HepG2 (cell line): ENCODE results near the gene NID1. TPM values are rescaled to one million over a fixed set of nuclear protein-coding genes. Genes with fewer than 3 reads are reported as not detected.

ENCODE experiments used
- HNF4A ChIP-seq: sonication (generic); formaldehyde crosslinking; IDR thresholded peaks from 2 replicates; pipeline ENCODE4 v1.4.0; 2020; ENCODE audit warnings: missing genetic modification reagents
- MTA1 ChIP-seq: sonication (generic); formaldehyde crosslinking; IDR thresholded peaks from 2 replicates; pipeline ENCODE4 v1.4.0; 2020; ENCODE audit warnings: missing genetic modification reagents, mild to moderate bottlenecking, borderline replicate concordance
- NR2F6 ChIP-seq, 2 experiments: IDR thresholded peaks; 2 replicates each; pipeline ENCODE4 v1.6.1; 2016; ENCODE audit warnings: antibody characterized with exemption in 1 of 2, mild to moderate bottlenecking in 1 of 2
- SALL1 ChIP-seq: sonication (generic); formaldehyde crosslinking; IDR thresholded peaks from 2 replicates; pipeline ENCODE4 v1.8.0; 2022; ENCODE audit warnings: mild to moderate bottlenecking, missing genetic modification reagents
- SOX6 ChIP-seq, 2 experiments: fragments of 450-650 bp in 1 of 2; sonication (generic) in 1 of 2; formaldehyde crosslinking in 1 of 2; IDR thresholded peaks; 2 replicates each; pipeline versions ENCODE4 v1.4.0 to v1.6.1; 2017 to 2020; ENCODE audit warnings: antibody characterized with exemption in 1 of 2, mild to moderate bottlenecking in 1 of 2, missing genetic modification reagents in 1 of 2
- TBL1XR1 ChIP-seq: fragments of 150-350 bp; IDR thresholded peaks from 2 replicates; pipeline ENCODE4 v1.6.1; 2014; ENCODE audit warnings: borderline replicate concordance, low read length; ENCODE audit not compliant: partially characterized antibody
- polyA plus RNA-seq, 8 experiments: library from polyadenylated mRNA; depleted of rRNA in 3 of 8; stranded (reverse) in 7 of 8; unstranded in 1 of 8; fragments of >200 nt; fragmentation: Illumina TruSeq in 4 of 8; extraction: Trizol in 4 of 8; gene quantifications; 2 replicates each; pipeline versions ENCODE4 v1.2.1 to v1.2.3, GENCODE V29; 2011 to 2016; ENCODE audit warnings: low read depth in 4 of 8, missing spikeins in 1 of 8, mixed read lengths in 1 of 8; ENCODE audit not compliant: insufficient read depth in 1 of 8
- total RNA-seq, 5 experiments: library from RNA; depleted of rRNA; stranded (reverse); fragments of >200 nt; fragmentation: Illumina TruSeq; extraction: Trizol; gene quantifications; 2 replicates each; pipeline ENCODE4 v1.2.3, GENCODE V29; 2016; ENCODE audit warnings: low read depth in 1 of 5
- TF ChIP-seq, protein P1 (sequence below): sonication (generic); formaldehyde crosslinking; IDR thresholded peaks from 2 replicates; pipeline ENCODE4 v1.5.1; 2020; ENCODE audit warnings: mild to moderate bottlenecking, missing genetic modification reagents, moderate library complexity
- TF ChIP-seq, protein P2 (sequence below): sonication (generic); formaldehyde crosslinking; IDR thresholded peaks from 2 replicates; pipeline ENCODE4 v1.4.0; 2020; ENCODE audit warnings: missing genetic modification reagents
- TF ChIP-seq, protein P3 (sequence below): sonication (generic); formaldehyde crosslinking; IDR thresholded peaks from 2 replicates; pipeline ENCODE4 v1.5.1; 2020; ENCODE audit warnings: mild to moderate bottlenecking, missing genetic modification reagents, moderate library complexity
- TF ChIP-seq, protein P4 (sequence below): sonication (generic); formaldehyde crosslinking; IDR thresholded peaks from 2 replicates; pipeline ENCODE4 v1.9.0; 2022; ENCODE audit warnings: missing genetic modification reagents, mild to moderate bottlenecking, borderline replicate concordance
- TF ChIP-seq, protein P5 (sequence below): sonication (generic); formaldehyde crosslinking; IDR thresholded peaks from 2 replicates; pipeline ENCODE4 v1.5.0; 2020; ENCODE audit warnings: missing genetic modification reagents, mild to moderate bottlenecking, borderline replicate concordance
- TF ChIP-seq, protein P6 (sequence below): sonication (generic); formaldehyde crosslinking; conservative IDR thresholded peaks from 2 replicates; pipeline ENCODE4 v1.4.0; 2020; ENCODE audit warnings: mild to moderate bottlenecking, missing genetic modification reagents, moderate library complexity

The NID1 gene
- total and polyA plus RNA-seq, 2 of the 13 experiments (the other 11 are each of a cell fraction or from before 2014, with no cell fraction given): 50.2 to 56.1 TPM

DNA sequence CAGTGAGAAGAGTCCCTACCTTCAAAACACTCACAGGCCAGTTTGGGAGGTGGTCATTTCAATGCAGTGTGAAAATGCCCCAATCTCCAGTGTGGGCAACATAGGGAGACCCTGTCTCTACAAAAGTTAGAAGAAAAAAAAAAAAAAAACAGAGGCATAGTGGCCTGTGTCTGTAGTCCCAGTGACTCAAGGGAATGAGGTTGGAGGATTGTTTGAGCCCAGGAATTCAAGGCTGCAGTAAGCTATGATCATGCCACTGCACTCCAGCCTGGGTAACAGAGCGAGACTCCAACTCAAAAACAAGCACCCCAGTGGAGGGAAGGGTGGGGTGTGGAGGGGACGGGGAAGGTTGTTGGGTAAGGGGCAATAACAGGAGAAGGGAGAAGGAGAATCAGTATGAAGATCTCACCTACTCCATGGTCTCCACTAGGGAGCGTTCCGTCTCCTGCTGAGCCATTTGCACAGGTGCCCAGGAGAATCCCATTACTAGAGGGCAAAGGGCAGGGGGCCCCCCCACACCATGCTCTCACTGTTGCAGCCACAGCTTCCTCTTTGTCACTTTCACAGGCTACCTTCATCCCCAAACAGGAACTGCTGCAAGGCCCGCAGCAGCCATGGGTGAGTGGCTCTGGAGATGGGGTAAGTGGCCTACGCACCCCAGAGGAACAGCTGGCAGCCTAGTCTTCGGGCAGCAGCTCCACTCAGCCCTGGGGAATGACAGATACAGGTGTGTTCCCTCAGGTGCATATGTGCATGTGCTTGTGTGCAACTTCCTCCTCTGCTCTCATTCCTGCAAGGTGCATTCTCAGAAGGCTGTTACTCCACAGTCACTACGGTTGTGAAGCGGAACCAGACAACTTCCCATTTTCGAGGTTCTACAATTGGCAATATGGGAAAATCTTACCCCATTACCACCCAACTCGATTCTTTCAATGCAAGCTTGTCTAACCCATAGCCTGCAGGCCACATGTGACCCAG, 110.3 kb downstream of the NID1 start (continued):
- TF ChIP-seq, protein P1, sequence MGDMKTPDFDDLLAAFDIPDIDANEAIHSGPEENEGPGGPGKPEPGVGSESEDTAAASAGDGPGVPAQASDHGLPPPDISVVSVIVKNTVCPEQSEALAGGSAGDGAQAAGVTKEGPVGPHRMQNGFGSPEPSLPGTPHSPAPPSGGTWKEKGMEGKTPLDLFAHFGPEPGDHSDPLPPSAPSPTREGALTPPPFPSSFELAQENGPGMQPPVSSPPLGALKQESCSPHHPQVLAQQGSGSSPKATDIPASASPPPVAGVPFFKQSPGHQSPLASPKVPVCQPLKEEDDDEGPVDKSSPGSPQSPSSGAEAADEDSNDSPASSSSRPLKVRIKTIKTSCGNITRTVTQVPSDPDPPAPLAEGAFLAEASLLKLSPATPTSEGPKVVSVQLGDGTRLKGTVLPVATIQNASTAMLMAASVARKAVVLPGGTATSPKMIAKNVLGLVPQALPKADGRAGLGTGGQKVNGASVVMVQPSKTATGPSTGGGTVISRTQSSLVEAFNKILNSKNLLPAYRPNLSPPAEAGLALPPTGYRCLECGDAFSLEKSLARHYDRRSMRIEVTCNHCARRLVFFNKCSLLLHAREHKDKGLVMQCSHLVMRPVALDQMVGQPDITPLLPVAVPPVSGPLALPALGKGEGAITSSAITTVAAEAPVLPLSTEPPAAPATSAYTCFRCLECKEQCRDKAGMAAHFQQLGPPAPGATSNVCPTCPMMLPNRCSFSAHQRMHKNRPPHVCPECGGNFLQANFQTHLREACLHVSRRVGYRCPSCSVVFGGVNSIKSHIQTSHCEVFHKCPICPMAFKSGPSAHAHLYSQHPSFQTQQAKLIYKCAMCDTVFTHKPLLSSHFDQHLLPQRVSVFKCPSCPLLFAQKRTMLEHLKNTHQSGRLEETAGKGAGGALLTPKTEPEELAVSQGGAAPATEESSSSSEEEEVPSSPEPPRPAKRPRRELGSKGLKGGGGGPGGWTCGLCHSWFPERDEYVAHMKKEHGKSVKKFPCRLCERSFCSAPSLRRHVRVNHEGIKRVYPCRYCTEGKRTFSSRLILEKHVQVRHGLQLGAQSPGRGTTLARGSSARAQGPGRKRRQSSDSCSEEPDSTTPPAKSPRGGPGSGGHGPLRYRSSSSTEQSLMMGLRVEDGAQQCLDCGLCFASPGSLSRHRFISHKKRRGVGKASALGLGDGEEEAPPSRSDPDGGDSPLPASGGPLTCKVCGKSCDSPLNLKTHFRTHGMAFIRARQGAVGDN: peak; percentile 33; the same call in 1 of the 2 replicates
- TF ChIP-seq, protein P2, sequence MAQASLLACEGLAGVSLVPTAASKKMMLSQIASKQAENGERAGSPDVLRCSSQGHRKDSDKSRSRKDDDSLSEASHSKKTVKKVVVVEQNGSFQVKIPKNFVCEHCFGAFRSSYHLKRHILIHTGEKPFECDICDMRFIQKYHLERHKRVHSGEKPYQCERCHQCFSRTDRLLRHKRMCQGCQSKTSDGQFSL: peak; percentile 97
- peak; percentile 42; the same call in 1 of the 2 replicates for TF ChIP-seq SALL1 (CRISPR knock-in tag)
- TF ChIP-seq NR2F6 (IDR thresholded peaks at IDR 0.05): peak; percentile 85
- TF ChIP-seq NR2F6 (CRISPR knock-in tag; IDR thresholded peaks at IDR 0.05): peak; percentile 88
- TF ChIP-seq, protein P3, sequence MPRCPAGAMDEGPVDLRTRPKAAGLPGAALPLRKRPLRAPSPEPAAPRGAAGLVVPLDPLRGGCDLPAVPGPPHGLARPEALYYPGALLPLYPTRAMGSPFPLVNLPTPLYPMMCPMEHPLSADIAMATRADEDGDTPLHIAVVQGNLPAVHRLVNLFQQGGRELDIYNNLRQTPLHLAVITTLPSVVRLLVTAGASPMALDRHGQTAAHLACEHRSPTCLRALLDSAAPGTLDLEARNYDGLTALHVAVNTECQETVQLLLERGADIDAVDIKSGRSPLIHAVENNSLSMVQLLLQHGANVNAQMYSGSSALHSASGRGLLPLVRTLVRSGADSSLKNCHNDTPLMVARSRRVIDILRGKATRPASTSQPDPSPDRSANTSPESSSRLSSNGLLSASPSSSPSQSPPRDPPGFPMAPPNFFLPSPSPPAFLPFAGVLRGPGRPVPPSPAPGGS (CRISPR knock-in tag): no peak
- peak; percentile 79 for TF ChIP-seq HNF4A (CRISPR knock-in tag)
- no peak for TF ChIP-seq SOX6 (IDR thresholded peaks at IDR 0.05)
- TF ChIP-seq SOX6 (CRISPR knock-in tag; IDR thresholded peaks at IDR 0.05): peak; percentile 35; the same call in 1 of the 2 replicates
- TF ChIP-seq, protein P4, sequence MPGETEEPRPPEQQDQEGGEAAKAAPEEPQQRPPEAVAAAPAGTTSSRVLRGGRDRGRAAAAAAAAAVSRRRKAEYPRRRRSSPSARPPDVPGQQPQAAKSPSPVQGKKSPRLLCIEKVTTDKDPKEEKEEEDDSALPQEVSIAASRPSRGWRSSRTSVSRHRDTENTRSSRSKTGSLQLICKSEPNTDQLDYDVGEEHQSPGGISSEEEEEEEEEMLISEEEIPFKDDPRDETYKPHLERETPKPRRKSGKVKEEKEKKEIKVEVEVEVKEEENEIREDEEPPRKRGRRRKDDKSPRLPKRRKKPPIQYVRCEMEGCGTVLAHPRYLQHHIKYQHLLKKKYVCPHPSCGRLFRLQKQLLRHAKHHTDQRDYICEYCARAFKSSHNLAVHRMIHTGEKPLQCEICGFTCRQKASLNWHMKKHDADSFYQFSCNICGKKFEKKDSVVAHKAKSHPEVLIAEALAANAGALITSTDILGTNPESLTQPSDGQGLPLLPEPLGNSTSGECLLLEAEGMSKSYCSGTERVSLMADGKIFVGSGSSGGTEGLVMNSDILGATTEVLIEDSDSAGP: peak; percentile 35; the same call in 1 of the 2 replicates
- TF ChIP-seq, protein P5, sequence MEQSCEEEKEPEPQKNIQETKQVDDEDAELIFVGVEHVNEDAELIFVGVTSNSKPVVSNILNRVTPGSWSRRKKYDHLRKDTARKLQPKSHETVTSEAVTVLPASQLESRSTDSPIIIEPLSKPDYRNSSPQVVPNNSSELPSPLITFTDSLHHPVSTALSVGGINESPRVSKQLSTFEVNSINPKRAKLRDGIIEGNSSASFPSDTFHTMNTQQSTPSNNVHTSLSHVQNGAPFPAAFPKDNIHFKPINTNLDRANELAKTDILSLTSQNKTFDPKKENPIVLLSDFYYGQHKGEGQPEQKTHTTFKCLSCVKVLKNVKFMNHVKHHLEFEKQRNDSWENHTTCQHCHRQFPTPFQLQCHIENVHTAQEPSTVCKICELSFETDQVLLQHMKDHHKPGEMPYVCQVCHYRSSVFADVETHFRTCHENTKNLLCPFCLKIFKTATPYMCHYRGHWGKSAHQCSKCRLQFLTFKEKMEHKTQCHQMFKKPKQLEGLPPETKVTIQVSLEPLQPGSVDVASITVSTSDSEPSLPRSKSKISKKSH (CRISPR knock-in tag): no peak
- no peak for TF ChIP-seq TBL1XR1
- TF ChIP-seq, protein P6, sequence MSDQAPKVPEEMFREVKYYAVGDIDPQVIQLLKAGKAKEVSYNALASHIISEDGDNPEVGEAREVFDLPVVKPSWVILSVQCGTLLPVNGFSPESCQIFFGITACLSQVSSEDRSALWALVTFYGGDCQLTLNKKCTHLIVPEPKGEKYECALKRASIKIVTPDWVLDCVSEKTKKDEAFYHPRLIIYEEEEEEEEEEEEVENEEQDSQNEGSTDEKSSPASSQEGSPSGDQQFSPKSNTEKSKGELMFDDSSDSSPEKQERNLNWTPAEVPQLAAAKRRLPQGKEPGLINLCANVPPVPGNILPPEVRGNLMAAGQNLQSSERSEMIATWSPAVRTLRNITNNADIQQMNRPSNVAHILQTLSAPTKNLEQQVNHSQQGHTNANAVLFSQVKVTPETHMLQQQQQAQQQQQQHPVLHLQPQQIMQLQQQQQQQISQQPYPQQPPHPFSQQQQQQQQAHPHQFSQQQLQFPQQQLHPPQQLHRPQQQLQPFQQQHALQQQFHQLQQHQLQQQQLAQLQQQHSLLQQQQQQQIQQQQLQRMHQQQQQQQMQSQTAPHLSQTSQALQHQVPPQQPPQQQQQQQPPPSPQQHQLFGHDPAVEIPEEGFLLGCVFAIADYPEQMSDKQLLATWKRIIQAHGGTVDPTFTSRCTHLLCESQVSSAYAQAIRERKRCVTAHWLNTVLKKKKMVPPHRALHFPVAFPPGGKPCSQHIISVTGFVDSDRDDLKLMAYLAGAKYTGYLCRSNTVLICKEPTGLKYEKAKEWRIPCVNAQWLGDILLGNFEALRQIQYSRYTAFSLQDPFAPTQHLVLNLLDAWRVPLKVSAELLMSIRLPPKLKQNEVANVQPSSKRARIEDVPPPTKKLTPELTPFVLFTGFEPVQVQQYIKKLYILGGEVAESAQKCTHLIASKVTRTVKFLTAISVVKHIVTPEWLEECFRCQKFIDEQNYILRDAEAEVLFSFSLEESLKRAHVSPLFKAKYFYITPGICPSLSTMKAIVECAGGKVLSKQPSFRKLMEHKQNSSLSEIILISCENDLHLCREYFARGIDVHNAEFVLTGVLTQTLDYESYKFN (CRISPR knock-in tag): 0 out of 2 replicates have a peak, but pooled peaks have one; percentile 20
- 0 out of 2 replicates have a peak, but pooled peaks have one; percentile 20 for TF ChIP-seq MTA1
